NCI-H1694 treated with DMSO at 0.1 percent for 48 hours (cell line): ENCODE measurements around the gene PSENEN.

Experiments used
- DNase-seq: peaks from one replicate; lab custom pipeline; 2025; lab: John Stamatoyannopoulos, UW

Gene PSENEN

GRCh38 chr19:35773020-35773806 lies 27.8 kb downstream of the PSENEN start:
- DNase-seq, result no peak

GRCh38 chr19:35774274-35775045 lies 29.0 kb downstream of the PSENEN start:
- DNase-seq, result no peak

- DNase-seq, result no peak
Measured at GRCh38 chr19:35775046-35775297, 29.5 kb downstream of the PSENEN start.

- DNase-seq, result peak; percentile 95
Measured at GRCh38 chr19:35775298-35776101, 30.0 kb downstream of the PSENEN start, which contains the start of gene ARHGAP33. ARHGAP33 (plus strand) TSS chr19:35775564; CDS start chr19:35775659, 95 bp downstream.

GRCh38 chr19:35776102-35776788 lies 30.8 kb downstream of the PSENEN start:
- DNase-seq, result no peak

- no peak for DNase-seq
Measured at GRCh38 chr19:35777086-35777841, 31.8 kb downstream of the PSENEN start.

GRCh38 chr19:35777961-35778360 lies 32.5 kb downstream of the PSENEN start:
- DNase-seq, result no peak

GRCh38 chr19:35779033-35779432 lies 33.6 kb downstream of the PSENEN start:
- no peak for DNase-seq

GRCh38 chr19:35780058-35780457 lies 34.6 kb downstream of the PSENEN start:
- no peak for DNase-seq

GRCh38 chr19:35780717-35781116 lies 35.3 kb downstream of the PSENEN start:
- DNase-seq, result no peak

- no peak for DNase-seq
Measured at GRCh38 chr19:35781650-35782049, 36.2 kb downstream of the PSENEN start.

- DNase-seq, result no peak
Measured at GRCh38 chr19:35782589-35782988, 37.1 kb downstream of the PSENEN start.

GRCh38 chr19:35783469-35784434 lies 38.3 kb downstream of the PSENEN start:
- DNase-seq, result no peak

- DNase-seq, result no peak
Measured at GRCh38 chr19:35784503-35785338, 39.3 kb downstream of the PSENEN start.

GRCh38 chr19:35785339-35785627 lies 39.8 kb downstream of the PSENEN start:
- no peak for DNase-seq

GRCh38 chr19:35786299-35787160 lies 41.1 kb downstream of the PSENEN start:
- no peak for DNase-seq

- no peak for DNase-seq
Measured at GRCh38 chr19:35787227-35787799, 41.9 kb downstream of the PSENEN start.
